Spleen (tissue), 7 donors: ENCODE data around the gene ADAMTS3.

Experiments
- POLR2A ChIP-seq, 3 donors: fragments of 450-650 bp; IDR thresholded peaks; one replicate each; pipeline ENCODE4 v1.5.1; 2017; ENCODE audit warnings: antibody characterized with exemption in 3 of 3, mild to moderate bottlenecking in 1 of 3
- POLR2AphosphoS5 ChIP-seq, 3 donors: sonication (generic); formaldehyde crosslinking; IDR thresholded peaks; one replicate each; pipeline ENCODE4 v1.5.1; 2017; ENCODE audit warnings: antibody characterized with exemption in 3 of 3
- TF ChIP-seq, protein P1 (sequence below), 11 experiments: fragments of 200-600 bp in 7 of 11; fragments of 450-650 bp in 4 of 11; sonication (generic) in 4 of 11; IDR thresholded peaks in 8 of 11; conservative IDR thresholded peaks in 3 of 11; 1 replicate in 7 of 11; 2 replicates in 4 of 11; pipeline versions ENCODE4 v1.4.0 to v1.8.0; 2016 to 2021; ENCODE audit warnings: antibody characterized with exemption in 11 of 11, inconsistent platforms in 4 of 11, mild to moderate bottlenecking in 1 of 11
- donor health status: DM: no; HTN: no; CAD: no; lungs with moderate emphysema.
- donor health status: DM: no; HTN: no; CAD: no.
- donor health status: DM: no; HTN: no; CAD: no.

DNA sequence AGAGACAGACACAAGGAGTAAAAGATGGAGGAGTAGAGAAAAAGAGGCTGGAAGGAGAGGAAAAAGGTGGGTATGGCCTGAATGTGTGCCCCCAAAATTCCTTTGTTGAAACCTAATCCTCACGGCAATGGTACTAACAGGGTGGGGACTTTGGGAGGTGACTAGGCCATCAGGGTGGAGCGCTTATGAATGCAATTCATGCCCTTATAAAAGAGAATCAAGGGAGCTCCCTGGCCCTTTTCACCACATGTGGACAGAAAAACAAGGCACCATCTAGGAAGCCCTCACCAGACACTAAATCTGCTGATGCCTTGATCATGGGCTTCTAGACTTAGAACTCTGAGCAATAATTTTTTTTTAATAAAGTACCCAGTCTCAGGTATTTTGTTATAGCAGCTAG, 282.1 kb downstream of the ADAMTS3 start:
- no peak for TF ChIP-seq POLR2AphosphoS5 (IDR thresholded peaks at IDR 0.05)
- TF ChIP-seq, protein P1, sequence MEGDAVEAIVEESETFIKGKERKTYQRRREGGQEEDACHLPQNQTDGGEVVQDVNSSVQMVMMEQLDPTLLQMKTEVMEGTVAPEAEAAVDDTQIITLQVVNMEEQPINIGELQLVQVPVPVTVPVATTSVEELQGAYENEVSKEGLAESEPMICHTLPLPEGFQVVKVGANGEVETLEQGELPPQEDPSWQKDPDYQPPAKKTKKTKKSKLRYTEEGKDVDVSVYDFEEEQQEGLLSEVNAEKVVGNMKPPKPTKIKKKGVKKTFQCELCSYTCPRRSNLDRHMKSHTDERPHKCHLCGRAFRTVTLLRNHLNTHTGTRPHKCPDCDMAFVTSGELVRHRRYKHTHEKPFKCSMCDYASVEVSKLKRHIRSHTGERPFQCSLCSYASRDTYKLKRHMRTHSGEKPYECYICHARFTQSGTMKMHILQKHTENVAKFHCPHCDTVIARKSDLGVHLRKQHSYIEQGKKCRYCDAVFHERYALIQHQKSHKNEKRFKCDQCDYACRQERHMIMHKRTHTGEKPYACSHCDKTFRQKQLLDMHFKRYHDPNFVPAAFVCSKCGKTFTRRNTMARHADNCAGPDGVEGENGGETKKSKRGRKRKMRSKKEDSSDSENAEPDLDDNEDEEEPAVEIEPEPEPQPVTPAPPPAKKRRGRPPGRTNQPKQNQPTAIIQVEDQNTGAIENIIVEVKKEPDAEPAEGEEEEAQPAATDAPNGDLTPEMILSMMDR (IDR thresholded peaks at IDR 0.05 in 8 of 11, conservative IDR thresholded peaks at IDR 0.05 in 3 of 11) = no peak
- TF ChIP-seq POLR2A (IDR thresholded peaks at IDR 0.05) = no peak
